SH-SY5Y (cell line): ENCODE results near the gene DLK1.

Source experiments
- GATA2 ChIP-seq: IDR thresholded peaks from 2 replicates; pipeline ENCODE4 v1.6.1; 2011; ENCODE audit warnings: mild to moderate bottlenecking, low read depth, low read length
- GATA3 ChIP-seq: IDR thresholded peaks from 2 replicates; pipeline ENCODE4 v1.6.1; 2011; ENCODE audit warnings: low read depth, mild to moderate bottlenecking, low read length, moderate library complexity

The DLK1 gene

GRCh38 chr14:100775831-100776591, 49.3 kb downstream of the DLK1 start:
- TF ChIP-seq GATA3, result no peak
- no peak for TF ChIP-seq GATA2

- TF ChIP-seq GATA2 (no peak), GATA3 (no peak)
These were observed 50.1 kb downstream of the DLK1 start for GRCh38 chr14:100776681-100777365.

- TF ChIP-seq GATA2, result peak; percentile 69; the same call in 1 of the 2 replicates
- TF ChIP-seq GATA3, result no peak
These were observed 50.7 kb downstream of the DLK1 start for GRCh38 chr14:100777366-100777817.

GRCh38 chr14:100777818-100778525, 51.3 kb downstream of the DLK1 start:
- TF ChIP-seq GATA2 (peak; percentile 51; the same call in 1 of the 2 replicates), GATA3 (no peak)

GRCh38 chr14:100778526-100778882, 51.8 kb downstream of the DLK1 start:
- no peak for TF ChIP-seq GATA3
- TF ChIP-seq GATA2, result no peak

GRCh38 chr14:100778951-100779690, 52.4 kb downstream of the DLK1 start:
- TF ChIP-seq GATA3 (no peak), GATA2 (no peak)

GRCh38 chr14:100779691-100780080, 53.0 kb downstream of the DLK1 start:
- TF ChIP-seq GATA2 (no peak), GATA3 (no peak)

- no peak for TF ChIP-seq GATA3
- no peak for TF ChIP-seq GATA2
These were observed 53.6 kb downstream of the DLK1 start for GRCh38 chr14:100780246-100780645.

- no peak for TF ChIP-seq GATA3
- no peak for TF ChIP-seq GATA2
These were observed 54.1 kb downstream of the DLK1 start for GRCh38 chr14:100780646-100781355.

GRCh38 chr14:100781952-100782351, 55.3 kb downstream of the DLK1 start:
- no peak for TF ChIP-seq GATA2
- no peak for TF ChIP-seq GATA3

- TF ChIP-seq GATA2, result peak; percentile 99
- peak; percentile 94 for TF ChIP-seq GATA3
These were observed 56.0 kb downstream of the DLK1 start for GRCh38 chr14:100782516-100783320.

GRCh38 chr14:100783630-100784370, 57.1 kb downstream of the DLK1 start:
- TF ChIP-seq GATA2 (peak; percentile 97), GATA3 (no peak; the same call in none of the 2 replicates)

GRCh38 chr14:100784523-100785337, 58.0 kb downstream of the DLK1 start:
- TF ChIP-seq GATA3 (no peak), GATA2 (no peak)
